GM21825 (cell line): ENCODE measurements around the gene SELPLG.
"Not testable (repeated sequence)": the region's sequence is repeated elsewhere in the genome, so short reads cannot be mapped to it uniquely, and the experiment has no call there.

Source experiments
- ATAC-seq: cut with Tn5 transposase; IDR thresholded peaks from one replicate; pipeline ENCODE4 v1.9.1; 2021; ENCODE audit warnings: mild to moderate bottlenecking, moderate library complexity; ENCODE audit not compliant: unreplicated experiment

Gene SELPLG, protein sequence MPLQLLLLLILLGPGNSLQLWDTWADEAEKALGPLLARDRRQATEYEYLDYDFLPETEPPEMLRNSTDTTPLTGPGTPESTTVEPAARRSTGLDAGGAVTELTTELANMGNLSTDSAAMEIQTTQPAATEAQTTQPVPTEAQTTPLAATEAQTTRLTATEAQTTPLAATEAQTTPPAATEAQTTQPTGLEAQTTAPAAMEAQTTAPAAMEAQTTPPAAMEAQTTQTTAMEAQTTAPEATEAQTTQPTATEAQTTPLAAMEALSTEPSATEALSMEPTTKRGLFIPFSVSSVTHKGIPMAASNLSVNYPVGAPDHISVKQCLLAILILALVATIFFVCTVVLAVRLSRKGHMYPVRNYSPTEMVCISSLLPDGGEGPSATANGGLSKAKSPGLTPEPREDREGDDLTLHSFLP

DNA sequence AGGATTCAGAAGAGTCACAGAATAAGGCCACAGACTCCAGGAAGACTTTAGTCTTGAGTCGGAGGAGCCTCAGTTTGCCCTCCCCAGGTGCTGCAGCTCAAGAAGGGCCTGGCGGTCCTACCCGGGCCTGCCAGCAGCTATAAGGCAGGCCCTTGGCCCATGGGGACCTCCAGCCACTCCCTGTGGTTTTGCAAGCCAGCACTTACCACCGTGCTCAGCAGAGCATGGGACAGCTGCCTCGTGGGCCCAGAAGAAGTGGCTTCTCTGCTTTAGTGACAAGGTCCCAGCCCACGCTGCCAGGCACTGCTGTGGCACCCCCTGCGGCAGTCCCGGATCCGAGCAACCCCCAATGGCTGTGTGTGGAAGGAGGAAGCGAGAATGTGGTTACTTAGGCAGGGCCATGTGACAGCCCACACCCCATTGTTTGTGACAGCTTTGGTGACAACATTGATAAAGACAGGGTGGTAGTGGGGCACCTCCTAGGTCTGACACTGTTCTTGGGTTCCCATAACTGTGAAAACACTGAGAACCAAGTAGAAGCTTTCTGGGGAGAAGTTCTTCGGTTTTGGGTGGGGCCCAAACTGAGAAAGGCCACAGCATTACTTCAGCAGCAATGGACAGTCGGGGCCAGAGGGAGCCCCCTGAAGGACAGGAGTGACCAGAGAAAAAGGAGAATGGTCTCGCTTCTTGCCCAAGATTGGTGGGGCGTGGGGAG lies at the start of gene SELPLG:
SELPLG (minus strand) TSS at position 361 of the 715 bp plus-strand sequence. CDS start 9,587 bp downstream, outside the sequence.
- ATAC-seq = peak; percentile 61

DNA sequence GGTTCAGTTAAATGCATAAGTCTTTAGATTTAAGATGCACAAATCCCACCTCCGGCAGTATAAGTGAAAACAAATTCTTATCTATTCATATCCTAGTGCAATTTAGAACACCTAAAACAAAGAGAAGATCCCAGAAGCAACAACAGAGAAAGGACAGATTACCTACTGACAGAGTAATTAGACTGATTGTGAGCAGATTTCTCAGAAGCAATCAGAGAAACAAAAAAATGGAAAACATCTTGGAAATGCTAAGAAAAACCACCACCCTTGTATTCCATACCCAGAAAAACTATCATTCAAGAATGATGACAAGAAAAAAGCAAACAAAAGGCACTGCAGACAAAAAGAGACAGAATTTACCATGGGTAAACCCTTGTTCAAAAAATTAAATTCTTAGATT lies 47.6 kb upstream of the SELPLG start:
- ATAC-seq = no peak

DNA sequence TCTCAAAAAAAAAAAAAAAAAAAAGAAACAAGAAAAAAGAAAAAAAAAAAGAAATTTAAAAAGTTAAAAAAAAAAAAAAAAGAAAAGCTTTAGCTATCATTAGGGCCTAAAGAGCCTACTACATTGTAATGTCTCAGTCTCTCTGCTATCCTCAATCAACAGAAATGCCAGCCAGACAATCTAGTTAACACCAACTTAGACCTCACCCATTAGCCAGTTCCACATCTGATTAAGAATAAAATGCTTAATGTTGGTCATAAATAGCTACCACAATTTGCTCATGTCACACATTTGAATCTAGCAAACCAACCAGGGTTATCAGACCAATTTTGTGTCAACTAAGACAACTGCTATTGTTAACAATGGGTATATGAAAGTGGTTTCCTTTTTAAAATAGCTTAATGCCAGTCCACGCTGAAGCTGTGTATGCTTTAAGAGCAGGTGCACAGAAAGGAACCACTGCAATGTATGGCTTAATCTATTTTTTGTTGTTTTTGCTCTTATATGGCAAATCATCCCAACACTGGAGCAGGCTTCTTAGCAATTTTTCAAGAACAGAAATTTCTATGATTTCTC lies 45.5 kb upstream of the SELPLG start:
- ATAC-seq = no peak

DNA sequence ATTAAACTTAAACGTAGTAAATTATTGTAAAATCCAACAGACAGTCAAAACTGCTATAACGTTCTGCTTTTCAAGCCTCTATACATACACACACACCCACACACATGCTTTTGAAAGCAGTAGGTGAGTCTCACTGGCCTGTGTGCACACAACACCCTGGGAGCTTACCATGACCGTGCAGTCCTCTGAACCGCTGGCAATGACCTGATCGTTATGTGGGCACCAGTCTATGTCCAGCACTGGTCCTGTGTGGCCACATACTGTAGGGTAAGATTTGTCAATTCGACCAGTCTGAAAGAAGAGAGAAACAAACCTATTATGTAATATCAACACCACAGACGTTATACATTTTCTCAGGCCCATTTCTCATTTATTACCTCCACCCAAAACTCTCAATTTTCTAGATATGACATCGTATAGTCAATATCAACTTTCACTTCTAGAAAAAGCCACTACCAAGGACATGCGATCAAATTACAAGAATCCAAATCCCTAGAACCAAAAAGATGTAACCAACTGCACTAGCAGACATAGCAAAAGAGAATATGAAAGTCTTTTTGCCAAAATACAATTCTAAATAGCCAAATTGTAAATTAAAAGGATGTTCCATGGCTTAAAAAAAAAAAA lies 44.5 kb upstream of the SELPLG start:
- no peak for ATAC-seq

DNA sequence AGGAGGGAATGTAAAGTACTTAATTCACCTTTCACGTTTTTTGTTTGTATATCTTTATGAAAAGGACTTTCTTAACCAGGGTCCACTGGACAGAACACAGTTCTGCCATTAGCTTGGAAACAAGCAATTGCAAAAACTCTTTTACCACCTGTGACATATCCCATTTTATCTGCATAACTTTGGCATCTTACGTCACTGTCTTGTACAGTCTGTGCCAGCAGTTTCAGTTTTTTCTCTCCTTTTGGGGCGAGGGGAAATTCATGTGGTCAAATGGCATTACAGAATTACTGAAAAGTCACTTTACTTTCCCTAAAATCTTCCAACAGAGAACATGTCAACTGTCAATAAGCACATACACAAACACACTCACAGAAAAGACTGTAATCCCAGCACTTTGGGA lies 43.7 kb upstream of the SELPLG start:
- no peak for ATAC-seq

DNA sequence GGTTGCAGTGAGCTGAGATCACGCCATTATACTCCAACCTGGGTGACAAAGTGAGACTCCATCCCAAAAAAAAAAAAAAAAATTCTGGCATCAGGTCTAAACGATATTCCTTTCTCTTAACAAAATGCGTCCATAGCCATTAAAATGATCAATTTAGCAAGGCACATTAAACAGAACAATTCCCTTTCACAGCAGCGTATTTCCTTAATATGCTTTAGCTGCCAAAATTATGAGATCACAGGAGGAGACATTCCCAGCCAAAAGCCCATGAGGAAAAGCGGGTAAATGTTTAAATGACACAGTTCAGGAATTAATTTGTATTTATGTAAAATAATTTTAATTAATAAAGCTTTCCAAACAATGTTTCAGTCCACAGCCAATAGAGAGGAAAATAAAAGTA lies 43.0 kb upstream of the SELPLG start:
- no peak for ATAC-seq

DNA sequence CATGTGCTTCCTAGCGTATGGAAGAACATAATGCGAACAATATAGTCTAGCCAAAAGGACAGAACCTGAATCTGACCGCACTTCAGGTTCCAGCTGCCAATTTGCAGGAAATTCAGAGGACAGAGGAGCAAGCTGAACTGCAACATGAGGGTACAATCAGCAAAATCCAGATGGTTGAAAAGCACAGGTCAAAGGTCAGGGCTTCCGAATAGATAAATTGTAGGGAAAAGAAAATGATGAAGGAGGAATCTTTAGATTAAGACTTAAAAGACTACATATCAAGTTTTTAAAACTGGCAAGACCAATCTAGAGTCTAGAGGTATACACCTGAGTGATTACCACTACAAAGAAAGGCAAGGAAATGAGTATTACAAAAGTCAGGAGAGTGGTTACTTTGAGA lies 42.1 kb upstream of the SELPLG start:
- ATAC-seq = no peak

DNA sequence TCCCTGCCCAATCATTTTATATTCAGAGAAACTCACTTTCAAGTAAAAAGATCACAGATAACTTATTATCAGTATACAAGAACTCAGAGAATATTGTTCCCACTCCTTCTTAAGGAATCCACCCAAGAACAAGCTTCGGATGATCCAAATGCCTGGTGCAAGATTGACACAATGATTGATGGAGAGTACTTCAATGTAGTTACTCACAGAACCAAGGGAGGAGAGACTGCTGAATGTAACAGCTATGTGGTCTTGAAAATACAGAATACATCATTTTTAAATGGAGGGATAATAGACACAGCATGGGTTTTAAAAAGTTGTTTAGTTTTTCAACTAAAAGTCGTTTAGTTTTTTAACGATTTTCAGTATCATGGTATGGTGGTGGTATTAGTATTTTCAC lies 38.4 kb upstream of the SELPLG start:
- no peak for ATAC-seq

DNA sequence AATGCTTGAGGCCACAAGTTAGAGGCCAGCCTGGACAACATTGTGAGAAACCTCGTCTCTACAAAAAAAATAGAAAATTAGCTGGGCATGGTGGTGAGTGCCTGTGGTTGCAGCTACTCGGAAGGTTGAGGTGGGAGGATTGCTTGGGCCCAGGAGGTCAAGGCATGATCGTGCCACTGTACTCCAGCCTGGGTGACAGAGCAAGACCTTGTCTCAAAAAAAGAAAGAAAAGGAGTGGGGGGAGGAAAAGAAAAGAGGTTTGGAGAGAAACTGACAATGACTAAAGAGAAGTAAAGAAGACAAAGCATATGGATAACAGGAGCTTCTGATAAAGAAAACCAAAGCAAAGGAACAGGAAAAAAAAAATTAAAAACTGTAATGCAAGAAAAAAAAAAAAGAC lies 37.4 kb upstream of the SELPLG start:
- ATAC-seq = no peak

DNA sequence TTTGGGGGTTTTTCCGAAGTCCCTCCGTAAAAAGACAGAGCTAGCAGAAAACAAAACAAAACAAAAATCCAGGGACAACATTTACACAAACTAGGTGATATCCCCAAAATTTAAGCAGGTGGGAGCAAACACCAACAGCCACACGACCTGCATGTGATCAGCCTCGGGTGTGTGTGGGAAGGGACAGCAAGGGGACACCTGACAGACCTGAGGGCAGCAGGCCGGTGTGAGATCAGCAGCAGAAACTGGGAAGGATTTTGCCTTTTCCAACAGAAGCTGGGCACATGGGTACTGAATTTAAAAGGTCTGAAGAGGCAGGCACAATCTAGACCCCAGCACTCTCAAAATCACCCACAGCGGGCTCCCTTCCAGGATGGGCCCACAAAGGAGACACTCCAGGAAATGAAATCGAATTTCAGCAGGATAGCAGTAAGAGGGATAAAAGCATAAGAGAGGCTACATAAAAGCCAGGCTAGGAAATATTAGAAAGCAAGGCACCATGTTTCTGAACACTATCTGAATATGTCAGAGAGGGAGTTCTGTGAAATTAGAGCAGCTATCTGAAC lies 36.5 kb upstream of the SELPLG start:
- ATAC-seq = no peak

DNA sequence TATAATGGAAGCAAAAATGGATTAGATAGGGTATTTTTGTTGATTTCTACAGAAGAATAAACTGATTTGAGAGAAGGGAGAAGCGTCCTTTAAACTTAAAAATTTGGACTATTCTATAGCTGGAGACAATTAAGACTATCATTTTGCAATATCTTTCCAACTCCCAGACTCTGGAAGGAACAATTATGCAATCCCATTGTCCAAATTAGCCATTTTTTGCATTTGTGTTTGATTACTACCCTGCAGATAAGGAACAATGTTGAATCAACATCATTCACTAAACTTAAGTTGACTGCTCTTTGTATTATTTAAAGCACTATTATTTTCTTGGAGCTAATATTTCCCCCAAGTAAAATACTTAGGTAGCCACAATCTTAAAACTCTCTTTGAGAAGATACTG lies 34.8 kb upstream of the SELPLG start:
- no peak for ATAC-seq

DNA sequence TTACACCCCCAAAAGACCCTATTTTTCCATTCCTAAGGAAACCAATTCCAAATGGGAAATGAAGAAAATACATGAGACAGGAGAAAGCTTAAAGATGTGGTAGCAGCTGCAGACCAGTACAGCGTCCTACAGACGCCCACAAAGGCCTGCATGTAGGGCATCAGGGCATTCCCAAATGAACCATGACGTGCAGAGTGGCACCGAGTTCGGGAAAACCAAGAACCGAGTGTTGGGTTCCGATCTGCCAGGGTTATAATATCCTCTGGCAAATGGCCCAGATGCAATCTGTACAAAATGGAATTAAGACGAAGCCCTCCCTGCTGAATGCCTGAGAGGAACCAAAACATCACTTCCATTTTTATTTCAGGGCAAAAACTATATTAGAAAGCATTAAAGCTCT lies 34.4 kb upstream of the SELPLG start:
- ATAC-seq = no peak

DNA sequence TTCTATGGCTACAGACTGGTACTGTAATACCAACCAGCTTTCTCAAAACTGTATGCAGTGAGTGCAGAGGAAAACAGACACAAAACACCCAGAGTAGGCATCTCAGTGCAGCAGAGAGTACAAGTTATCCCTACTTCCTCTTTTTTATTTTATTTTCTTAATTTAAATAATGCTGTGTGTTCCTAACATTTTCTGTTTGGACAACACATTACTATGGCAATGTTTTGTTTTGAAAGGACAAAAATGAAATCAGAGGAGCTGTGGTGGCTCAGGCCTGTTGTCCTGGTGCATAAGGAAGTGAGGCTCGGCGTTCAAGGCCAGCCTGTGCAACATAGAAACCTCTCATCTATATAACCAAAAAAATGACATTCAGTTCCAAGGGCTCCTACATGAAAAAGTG lies 33.7 kb upstream of the SELPLG start:
- no peak for ATAC-seq

DNA sequence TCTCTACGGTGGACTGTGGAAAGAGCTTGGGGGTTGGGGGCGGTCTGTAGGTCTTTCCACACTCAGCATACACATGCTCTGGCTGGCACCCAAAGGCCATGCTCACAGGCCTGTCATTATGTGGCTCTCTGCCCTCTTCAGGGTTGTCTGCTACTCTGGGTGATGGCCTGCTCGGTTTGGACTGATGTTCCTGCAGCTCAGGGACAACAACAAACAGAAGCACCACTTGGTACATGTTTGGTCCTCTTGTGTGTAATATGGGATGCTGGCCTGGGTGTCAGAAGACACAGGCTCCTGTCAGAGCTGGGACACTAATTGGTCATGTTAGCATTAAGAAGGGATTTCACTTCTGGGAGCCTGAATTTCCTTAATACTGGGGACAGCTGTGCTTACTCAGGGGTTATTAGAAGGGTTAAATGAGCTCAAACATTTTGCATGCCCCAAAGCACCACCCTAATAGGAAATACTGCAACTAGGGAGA lies 32.7 kb upstream of the SELPLG start:
- ATAC-seq = no peak

DNA sequence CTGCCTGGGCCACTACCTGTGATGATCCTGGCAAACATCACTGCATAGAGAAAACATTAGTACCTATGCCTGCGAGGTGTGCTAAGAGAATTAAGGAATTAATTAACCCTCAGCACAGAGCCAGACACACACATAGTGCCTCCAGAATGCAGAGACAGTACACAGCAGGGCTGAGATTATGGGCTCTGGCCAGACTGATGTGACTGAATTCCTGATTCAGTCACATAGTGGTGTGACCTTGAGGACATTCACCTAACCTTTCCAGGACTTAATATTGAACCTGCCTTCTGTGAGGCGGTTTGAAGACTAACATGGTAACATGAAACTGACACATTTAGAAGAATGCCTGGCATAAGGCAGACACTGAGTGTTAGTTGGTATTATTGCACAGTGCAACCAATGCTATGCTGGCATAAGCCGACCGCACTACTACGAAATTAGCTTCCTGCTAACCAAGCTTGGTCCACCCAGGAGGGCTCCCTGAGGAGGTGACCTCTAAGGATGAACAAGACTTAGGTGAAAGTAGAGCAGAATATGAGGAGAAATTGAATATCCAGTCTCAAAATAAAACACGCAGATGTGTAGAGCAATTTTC lies 32.0 kb upstream of the SELPLG start:
- ATAC-seq = no peak

DNA sequence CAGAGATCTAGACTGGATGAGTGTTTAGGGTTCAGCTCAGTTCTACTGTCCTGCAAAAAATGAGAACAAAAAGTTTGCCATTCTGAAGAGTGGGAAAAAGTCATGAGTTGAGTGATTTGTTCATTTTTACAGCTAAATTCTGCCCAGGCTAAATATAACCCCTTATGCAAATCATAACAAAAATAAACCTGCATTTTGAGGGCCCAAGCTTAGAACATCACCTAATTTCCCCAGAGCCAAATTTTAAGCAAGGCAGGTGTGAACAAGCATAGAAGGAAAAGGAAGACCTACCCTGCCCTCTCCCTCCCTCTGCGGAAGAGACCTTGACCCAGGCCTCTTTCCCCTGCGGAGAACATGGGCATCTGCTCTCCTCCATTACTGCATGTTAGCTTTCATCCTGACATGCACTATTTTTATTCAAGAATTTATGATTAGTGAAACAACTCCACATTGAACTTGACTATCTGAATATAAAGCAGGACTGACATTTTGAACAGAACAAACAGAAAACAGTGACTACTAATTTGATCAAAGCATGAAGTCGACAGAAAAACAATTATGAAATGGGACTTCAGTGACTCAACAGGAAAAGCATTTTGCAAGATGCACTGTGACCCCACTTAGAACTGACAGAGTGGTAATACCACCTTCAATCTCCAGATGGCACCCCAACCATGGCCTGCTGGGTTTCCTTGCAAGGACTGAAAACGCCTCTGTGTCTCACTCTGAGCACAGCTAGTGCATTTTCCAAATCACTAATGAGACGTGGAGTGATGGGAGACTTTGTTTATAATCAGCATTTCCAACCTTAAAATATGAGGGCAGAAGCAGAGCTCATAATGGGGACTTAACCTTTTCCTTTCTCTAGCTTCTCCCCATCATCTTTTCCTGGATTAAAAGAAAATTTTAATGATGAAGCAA lies 30.9 kb upstream of the SELPLG start:
- peak; percentile 70 for ATAC-seq

DNA sequence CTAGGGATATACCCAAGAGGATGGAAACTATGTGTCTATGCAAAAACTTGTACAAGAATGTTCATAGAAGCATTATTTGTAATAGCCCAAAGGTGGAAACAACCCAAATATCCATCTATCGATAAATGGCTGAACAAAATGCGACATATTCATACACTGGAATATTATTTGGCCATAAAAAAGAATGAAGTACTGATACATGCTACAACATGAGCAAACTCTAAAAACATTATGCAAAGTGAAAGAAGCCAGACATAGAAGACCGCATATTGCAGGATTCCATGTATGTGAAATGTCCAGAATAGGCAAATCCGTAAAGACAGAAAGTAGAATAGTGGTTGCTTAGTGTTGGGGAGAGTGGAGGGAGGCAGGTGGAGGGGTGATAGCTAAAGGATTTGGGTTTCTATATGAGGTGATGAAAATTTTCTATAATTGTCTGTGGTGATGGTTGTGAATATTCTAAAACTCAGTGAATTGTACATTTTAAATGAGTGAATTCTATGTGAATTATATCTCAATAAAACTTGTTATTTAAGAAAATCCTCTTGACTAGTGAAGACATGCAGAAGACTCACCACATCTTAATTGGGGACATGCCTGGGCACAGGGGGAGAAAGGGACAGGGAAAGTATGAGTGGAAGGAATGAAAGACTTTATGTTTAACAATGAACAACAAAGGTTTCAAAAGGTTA lies 29.8 kb upstream of the SELPLG start:
- no peak for ATAC-seq

DNA sequence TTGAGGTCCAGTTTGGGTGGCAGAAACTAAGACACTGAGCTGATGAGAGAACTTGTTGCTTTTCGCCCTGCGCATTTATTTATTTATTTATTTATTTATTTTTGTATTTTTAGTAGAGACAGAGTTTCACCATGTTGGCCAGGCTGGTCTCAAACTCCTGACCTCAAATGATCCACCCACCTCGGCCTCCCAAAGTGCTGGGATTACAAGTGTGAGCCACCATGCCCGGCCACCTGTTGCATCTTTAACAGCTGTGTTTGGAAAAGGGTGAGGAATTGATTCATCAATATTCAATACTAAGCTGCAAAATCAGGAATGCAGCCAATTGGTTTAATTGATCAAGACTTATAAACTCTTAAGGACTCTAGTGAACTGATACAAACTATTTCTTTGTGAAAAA lies 24.4 kb upstream of the SELPLG start:
- ATAC-seq = not testable (repeated sequence)

DNA sequence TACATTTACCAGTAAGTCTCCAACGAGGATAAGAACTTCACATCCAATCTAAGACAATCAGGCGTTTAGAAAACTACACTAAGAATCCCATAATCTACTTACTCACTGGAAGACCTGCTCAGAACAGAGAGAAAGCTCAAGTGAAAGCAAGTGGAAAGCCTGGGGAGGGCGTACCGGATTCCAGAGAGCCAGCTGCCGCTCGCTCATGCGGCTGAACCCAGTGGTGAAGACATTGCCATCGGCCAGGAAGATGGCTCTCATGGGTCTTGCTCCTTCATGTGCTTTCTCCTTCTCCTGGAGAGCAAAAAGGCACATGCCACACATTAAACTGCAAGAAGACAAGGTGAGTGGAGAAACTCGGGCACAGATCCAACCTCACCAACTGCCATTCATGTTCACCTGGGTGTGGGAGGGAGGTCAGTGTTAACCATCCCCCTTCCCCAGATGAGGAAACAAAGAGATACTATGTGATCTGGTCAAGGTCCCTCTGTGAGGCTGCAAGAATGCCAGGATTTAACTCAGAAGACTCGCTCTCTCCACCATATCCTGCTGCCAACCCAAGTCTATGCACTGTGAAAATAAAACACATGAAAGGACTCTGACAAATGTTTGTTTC lies 23.5 kb upstream of the SELPLG start:
- no peak for ATAC-seq
